Motor neuron (in vitro differentiated cells): ENCODE data around the gene SUGCT. TPM values are rescaled to one million over a fixed set of nuclear protein-coding genes. Genes with fewer than 3 reads are reported as not detected.
"Not testable (repeated sequence)": the region's sequence is repeated elsewhere in the genome, so short reads cannot be mapped to it uniquely, and the experiment has no call there.

Source experiments
- ATAC-seq, 8 experiments: fragments of 200-7000 bp; cut with Tn5 transposase; replicated peaks in 6 of 8; 2 replicates each; pipeline ENCODE4 v1.8.0; 2021; ENCODE audit warnings: mild to moderate bottlenecking in 8 of 8, moderate library complexity in 8 of 8
- H3K27ac ChIP-seq, 2 donors: fragments of 250-450 bp; sonication (Bioruptor Pico); 2 replicates each; pipeline ENCODE4 v1.9.0; 2021; ENCODE audit warnings: antibody characterized with exemption in 2 of 2, mild to moderate bottlenecking in 2 of 2, moderate library complexity in 1 of 2
- H3K4me1 ChIP-seq, 2 donors: fragments of 250-450 bp; sonication (Bioruptor Pico); replicated peaks in 1 of 2; 2 replicates each; pipeline ENCODE4 v1.6.1; 2021; ENCODE audit warnings: antibody characterized with exemption in 2 of 2, mild to moderate bottlenecking in 2 of 2, moderate library complexity in 1 of 2
- H3K4me3 ChIP-seq, 5 donors: fragments of 250-450 bp; sonication (Bioruptor Pico); 2 replicates each; pipeline ENCODE4 v1.9.0; 2021; ENCODE audit warnings: antibody characterized with exemption in 5 of 5, mild to moderate bottlenecking in 5 of 5, moderate library complexity in 4 of 5
- WGBS, 10 experiments: fragments of 450-650 bp; shearing (Covaris generic); methylation state at CpG; one replicate each; pipeline ENCODE4 v1.0.0; 2022; 5-methylcytosine and 5-hydroxymethylcytosine counted together
- in situ Hi-C, 9 experiments: fragments of 400-800 bp; cut with MboI; loops; one replicate each; pipeline ENCODE4 v1.15.0; 2021; ENCODE audit warnings: low sequenced_read_pairs in 9 of 9, low pct_unique_long_range_greater_than_20kb in 2 of 9; ENCODE audit not compliant: unreplicated experiment in 9 of 9
- total RNA-seq, 8 experiments: library from RNA; unstranded; fragments of 300-600 nt; gene quantifications; 2 replicates each; pipeline versions ENCODE4 v1.2.3 to v1.2.4, GENCODE V29; 2022

Gene SUGCT
- total RNA-seq, 8 experiments from 2014 or later, result 2.3 to 26.1 (median 4.2) TPM

- H3K4me3 ChIP-seq, ATAC-seq, in situ Hi-C loops, H3K4me1 ChIP-seq, H3K27ac ChIP-seq: not testable (repeated sequence)
- 95 to 100% (median 100%) methylated on average over 1 to 7 of the region's 7 CpGs; no CpG with 5 or more reads in 5 of the 10 experiments for WGBS, 10 experiments
These were observed 83.8 kb downstream of the SUGCT start for GRCh38 chr7:40218612-40219011.

DNA sequence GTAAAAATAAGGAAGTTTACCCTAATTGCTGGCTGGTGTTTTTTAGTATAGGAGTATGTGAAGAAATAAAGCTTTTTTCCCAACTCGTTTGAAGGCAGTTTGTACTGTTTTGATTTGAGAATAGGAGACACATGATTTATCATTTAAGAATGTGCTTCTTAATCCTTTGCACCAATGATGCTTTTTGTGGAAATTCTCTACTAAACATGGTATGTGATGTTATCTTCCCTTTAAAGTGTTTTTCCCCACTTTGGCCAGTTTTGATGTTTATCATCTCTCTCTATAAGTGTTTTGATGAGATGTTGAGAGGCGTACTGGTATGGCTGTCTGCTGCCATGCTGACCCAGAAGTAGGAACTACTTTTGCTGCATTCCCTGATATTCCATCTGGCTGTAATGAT, 85.1 kb downstream of the SUGCT start:
- in situ Hi-C loops, result no loop called here
- Histone ChIP-seq H3K27ac (no peak overlapping the region), H3K4me1 (no peaks in the 10 kb centered on the region), H3K4me3 (no peak overlapping the region)
- 13 to 100% (median 74%) methylated on average over 1 to 2 of the region's 2 CpGs for WGBS, 10 experiments
- no peak for ATAC-seq

GRCh38 chr7:40220421-40220911, 85.7 kb downstream of the SUGCT start:
- Histone ChIP-seq H3K27ac (no peak overlapping the region), H3K4me3 (no peak overlapping the region), H3K4me1 (no peaks in the 10 kb centered on the region)
- ATAC-seq, result no peak
- in situ Hi-C loops, result no loop called here

- 0 to 100% (median 83%) methylated on average over 1 to 2 of the region's 2 CpGs; no CpG with 5 or more reads in 2 of the 10 experiments for WGBS, 10 experiments
- H3K27ac ChIP-seq, result no peak overlapping the region
- in situ Hi-C loops, result no loop called here
- H3K4me1 ChIP-seq, result no peaks in the 10 kb centered on the region
- H3K4me3 ChIP-seq, result no peak overlapping the region
- ATAC-seq, result no peak
These were observed 87.0 kb downstream of the SUGCT start for GRCh38 chr7:40221836-40222235.

GRCh38 chr7:40223451-40224127, 88.8 kb downstream of the SUGCT start:
- H3K27ac ChIP-seq, result no peak overlapping the region
- no peak for ATAC-seq
- in situ Hi-C loops, result no loop called here
- WGBS, 10 experiments, result 63 to 100% (median 89%) methylated on average over 1 to 2 of the region's 2 CpGs
- H3K4me3 ChIP-seq, result no peak overlapping the region
- no peaks in the 10 kb centered on the region for H3K4me1 ChIP-seq

GRCh38 chr7:40230101-40230500, 95.3 kb downstream of the SUGCT start:
- no peak overlapping the region for H3K27ac ChIP-seq
- no peaks in the 10 kb centered on the region for H3K4me1 ChIP-seq
- H3K4me3 ChIP-seq, result no peak overlapping the region
- 7 to 100% (median 71%) methylated on average over 1 to 4 of the region's 4 CpGs for WGBS, 10 experiments
- in situ Hi-C loops, result loop anchor here in 4 of 9 experiments (25.0 kb wide), 2 partner anchors 1482 to 1507 kb away; partner anchors contain the start of gene INHBA (in 2 of the 4)
- ATAC-seq, result peak in 3 of 8 experiments; percentile 40 to 67 (median 46)

GRCh38 chr7:40231796-40232195, 97.0 kb downstream of the SUGCT start:
- H3K27ac ChIP-seq, result no peak overlapping the region
- no peak overlapping the region for H3K4me3 ChIP-seq
- in situ Hi-C loops, result loop anchor here in 4 of 9 experiments (25.0 kb wide), 2 partner anchors 1481 to 1506 kb away; partner anchors contain the start of gene INHBA (in 2 of the 4)
- no peak for ATAC-seq
- no peaks in the 10 kb centered on the region for H3K4me1 ChIP-seq
- 80 to 100% (median 92%) methylated on average over 1 of the region's 1 CpG; no CpG with 5 or more reads in 6 of the 10 experiments for WGBS, 10 experiments

GRCh38 chr7:40232242-40232893, 97.6 kb downstream of the SUGCT start:
- Histone ChIP-seq H3K4me1 (no peaks in the 10 kb centered on the region), H3K4me3 (no peak overlapping the region), H3K27ac (no peak overlapping the region)
- peak; percentile 24 to 74 (median 59) for ATAC-seq
- in situ Hi-C loops, result loop anchor here in 4 of 9 experiments (25.0 kb wide), 2 partner anchors 1480 to 1505 kb away; partner anchors contain the start of gene INHBA (in 2 of the 4)
- 0 to 37% (median 21%) methylated on average over 1 to 7 of the region's 7 CpGs for WGBS, 10 experiments

DNA sequence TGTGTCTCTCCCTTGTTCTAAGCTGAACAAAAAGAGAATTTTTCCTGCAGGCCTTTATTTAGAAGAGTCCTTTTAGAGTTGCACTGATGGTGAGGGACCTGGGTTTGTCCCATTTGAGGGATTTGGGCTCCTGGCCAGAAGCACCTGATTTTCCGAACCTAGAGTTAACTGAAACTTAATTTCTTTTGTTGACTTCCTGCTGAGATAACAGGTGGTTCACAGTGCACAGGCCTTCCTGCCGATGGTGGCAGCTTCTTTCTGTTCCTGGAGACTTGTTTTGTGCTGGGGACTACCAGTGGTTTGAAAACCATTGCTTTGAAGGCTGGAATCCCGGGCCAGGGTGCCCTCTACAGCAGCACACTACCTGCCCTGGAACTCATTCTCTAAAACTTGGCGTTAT, 99.2 kb downstream of the SUGCT start:
- Histone ChIP-seq H3K27ac (no peak overlapping the region), H3K4me3 (no peak overlapping the region), H3K4me1 (no peaks in the 10 kb centered on the region)
- ATAC-seq, result no peak
- in situ Hi-C loops, result loop anchor here in 4 of 9 experiments (25.0 kb wide), 2 partner anchors 1478 to 1503 kb away; partner anchors contain the start of gene INHBA (in 2 of the 4)
- WGBS, 10 experiments, result 64 to 91% (median 77%) methylated on average over 1 to 4 of the region's 4 CpGs; no CpG with 5 or more reads in 1 of the 10 experiments

- in situ Hi-C loops, result loop anchor here in 4 of 9 experiments (25.0 kb wide), 2 partner anchors 1478 to 1503 kb away; partner anchors contain the start of gene INHBA (in 2 of the 4)
- Histone ChIP-seq H3K4me3 (no peak overlapping the region), H3K27ac (no peak overlapping the region), H3K4me1 (no peaks in the 10 kb centered on the region)
- no peak for ATAC-seq
- WGBS, 10 experiments, result 91 to 100% (median 97%) methylated on average over 1 to 7 of the region's 8 CpGs
These were observed 99.9 kb downstream of the SUGCT start for GRCh38 chr7:40234666-40235065.

GRCh38 chr7:40237731-40238130, 102.9 kb downstream of the SUGCT start:
- no peak overlapping the region for H3K4me3 ChIP-seq
- no peaks in the 10 kb centered on the region for H3K4me1 ChIP-seq
- no peak for ATAC-seq
- WGBS, 10 experiments, result 40 to 100% (median 95%) methylated on average over 1 of the region's 1 CpG
- H3K27ac ChIP-seq, result no peak overlapping the region
- in situ Hi-C loops, result loop anchor here in 4 of 9 experiments (25.0 kb wide), 2 partner anchors 1475 to 1500 kb away; partner anchors contain the start of gene INHBA (in 2 of the 4)

DNA sequence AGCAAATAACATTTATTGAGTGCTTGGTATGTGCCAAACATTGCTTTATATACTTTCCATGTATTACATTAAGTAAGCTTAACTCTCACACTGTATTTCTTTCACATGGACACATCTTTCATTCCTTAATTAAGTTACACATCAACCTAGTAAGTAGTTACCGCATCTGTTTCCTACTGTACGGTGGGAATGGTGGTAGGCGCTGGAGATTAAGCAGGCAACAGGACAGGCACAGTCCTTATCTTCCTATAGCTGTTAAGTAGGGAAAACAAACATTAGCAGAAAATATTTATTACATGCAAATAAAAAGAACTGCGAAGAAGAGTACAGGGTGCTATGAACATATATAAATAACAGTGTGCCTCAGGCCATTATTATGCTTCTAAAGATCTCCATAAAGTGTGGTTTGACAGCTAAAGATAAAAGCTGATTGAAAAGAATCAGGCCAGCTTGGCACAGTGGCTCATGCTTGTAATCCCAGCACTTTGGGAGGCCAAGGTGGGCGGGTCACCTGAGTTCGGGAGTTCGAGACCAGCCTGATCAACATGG, 105.0 kb downstream of the SUGCT start:
- WGBS, 10 experiments, result 76 to 97% (median 91%) methylated on average over 3 to 7 of the region's 7 CpGs
- no peaks in the 10 kb centered on the region for H3K4me1 ChIP-seq
- ATAC-seq, result peak in 1 of 8 experiments; percentile 63
- no peak overlapping the region for H3K4me3 ChIP-seq
- no peak overlapping the region for H3K27ac ChIP-seq
- in situ Hi-C loops, result loop anchor here in 4 of 9 experiments (25.0 kb wide), 2 partner anchors 1472 to 1497 kb away; partner anchors contain the start of gene INHBA (in 2 of the 4)

- H3K4me3 ChIP-seq, result no peak overlapping the region
- no peak for ATAC-seq
- no peaks in the 10 kb centered on the region for H3K4me1 ChIP-seq
- no peak overlapping the region for H3K27ac ChIP-seq
- in situ Hi-C loops, result loop anchor here in 4 of 9 experiments (25.0 kb wide), 2 partner anchors 1469 to 1494 kb away; partner anchors contain the start of gene INHBA (in 2 of the 4)
- 83 to 100% (median 97%) methylated on average over 1 of the region's 1 CpG; no CpG with 5 or more reads in 2 of the 10 experiments for WGBS, 10 experiments
These were observed 108.3 kb downstream of the SUGCT start for GRCh38 chr7:40243076-40243475.
